ENCODE data around the gene SCMH1.

SCMH1 gene

DNA sequence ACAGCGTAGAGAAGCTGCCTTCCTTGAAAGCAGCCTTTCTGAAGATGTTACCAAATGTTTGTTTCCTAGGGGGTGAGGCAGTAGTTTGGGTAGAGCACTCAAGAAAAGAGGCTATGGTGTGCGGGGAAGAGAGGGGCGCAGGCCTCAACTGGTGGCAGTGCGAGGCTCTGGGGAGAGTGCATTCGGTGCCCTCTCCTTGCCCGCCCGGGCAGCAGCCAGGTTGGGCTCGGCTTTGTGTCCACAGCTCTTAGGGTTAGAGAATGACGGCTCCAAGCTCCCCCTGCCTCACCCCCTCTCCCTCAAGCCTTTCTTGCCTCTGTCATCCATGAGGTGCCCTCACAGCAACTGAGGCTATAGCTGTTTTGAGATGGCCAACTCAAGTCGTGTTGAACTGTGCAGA, 219.7 kb downstream of the SCMH1 start:
- Histone ChIP-seq H3K27me3 (ENCODE audit: control insufficient read depth, low read length) (no peaks in the 10 kb centered on the region), H3K36me3 (ENCODE audit: control insufficient read depth, low read length) (peaks cover 31% of the 10 kb centered on the region), H3K4me2 (ENCODE audit: low read length) (no peak overlapping the region), H3K4me3 (ENCODE audit: low read length) (no peak overlapping the region), H3K79me2 (ENCODE audit: control insufficient read depth, low read length) (no peaks in the 10 kb centered on the region), H3K27ac (ENCODE audit: low read depth, low read length) (no peak overlapping the region), H3K9me2 (replicated peaks; ENCODE audit: control insufficient read depth, low read length) (no peaks in the 10 kb centered on the region), H3K9me3 (ENCODE audit: control insufficient read depth, insufficient read depth, low read length) (no peaks in the 10 kb centered on the region), H3F3A (ENCODE audit: control insufficient read depth, insufficient read depth) (peaks cover 18% of the 10 kb centered on the region), H4K20me1 (ENCODE audit: control insufficient read depth, insufficient read depth, low read depth, low read length) (peaks cover 6% of the 10 kb centered on the region; the same call in 1 of the 2 replicates), H3K4me1 (ENCODE audit: control insufficient read depth, low read length) (peaks cover 8% of the 10 kb centered on the region)
- TF ChIP-seq EZH2phosphoT487 (IDR thresholded peaks at IDR 0.05; ENCODE audit: borderline replicate concordance, low read length) = no peak
- TF ChIP-seq, protein P1, sequence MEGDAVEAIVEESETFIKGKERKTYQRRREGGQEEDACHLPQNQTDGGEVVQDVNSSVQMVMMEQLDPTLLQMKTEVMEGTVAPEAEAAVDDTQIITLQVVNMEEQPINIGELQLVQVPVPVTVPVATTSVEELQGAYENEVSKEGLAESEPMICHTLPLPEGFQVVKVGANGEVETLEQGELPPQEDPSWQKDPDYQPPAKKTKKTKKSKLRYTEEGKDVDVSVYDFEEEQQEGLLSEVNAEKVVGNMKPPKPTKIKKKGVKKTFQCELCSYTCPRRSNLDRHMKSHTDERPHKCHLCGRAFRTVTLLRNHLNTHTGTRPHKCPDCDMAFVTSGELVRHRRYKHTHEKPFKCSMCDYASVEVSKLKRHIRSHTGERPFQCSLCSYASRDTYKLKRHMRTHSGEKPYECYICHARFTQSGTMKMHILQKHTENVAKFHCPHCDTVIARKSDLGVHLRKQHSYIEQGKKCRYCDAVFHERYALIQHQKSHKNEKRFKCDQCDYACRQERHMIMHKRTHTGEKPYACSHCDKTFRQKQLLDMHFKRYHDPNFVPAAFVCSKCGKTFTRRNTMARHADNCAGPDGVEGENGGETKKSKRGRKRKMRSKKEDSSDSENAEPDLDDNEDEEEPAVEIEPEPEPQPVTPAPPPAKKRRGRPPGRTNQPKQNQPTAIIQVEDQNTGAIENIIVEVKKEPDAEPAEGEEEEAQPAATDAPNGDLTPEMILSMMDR (IDR thresholded peaks at IDR 0.05; ENCODE audit: low read depth, low read length, poor library complexity, severe bottlenecking) = no peak

DNA sequence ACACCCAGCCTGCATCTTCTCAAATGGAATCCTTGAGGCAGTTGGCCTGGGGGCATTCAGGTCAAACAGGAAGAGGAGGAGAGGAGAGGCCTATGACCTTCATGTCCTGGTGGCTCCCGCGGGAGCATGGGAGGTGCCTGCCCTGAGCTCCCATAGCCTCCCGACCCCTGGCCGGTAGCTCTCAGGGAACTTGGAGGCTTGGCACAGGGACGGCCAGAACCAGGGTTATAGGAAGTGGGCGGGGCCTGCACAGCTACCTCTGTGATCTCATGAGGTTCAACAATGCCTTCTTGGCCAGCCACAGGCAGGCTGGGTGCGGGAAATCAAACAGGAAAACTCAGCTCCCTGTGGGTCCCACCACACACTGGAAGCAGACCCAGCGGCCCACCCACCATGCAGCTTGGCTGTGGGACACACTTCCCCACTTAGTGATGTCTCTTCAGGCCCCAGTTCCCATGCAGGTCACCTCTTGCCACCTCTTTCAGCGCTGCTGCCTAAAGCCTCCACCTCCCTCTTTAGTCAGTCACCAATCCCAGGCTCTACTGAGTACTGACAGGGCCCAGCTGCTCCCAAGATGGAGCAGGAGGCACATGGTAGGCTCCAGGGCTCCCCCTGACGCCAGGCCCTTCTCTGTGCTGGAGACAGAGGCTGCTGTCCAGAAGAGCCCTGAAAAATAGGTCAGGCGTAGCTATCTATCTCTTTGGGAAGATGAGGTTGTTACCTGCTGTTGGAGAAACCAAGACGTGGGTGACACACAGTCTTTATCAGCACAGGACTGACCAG, 220.4 kb downstream of the SCMH1 start, which contains the start of gene SLFNL1:
SLFNL1 (minus strand) TSS at position 200 of the 783 bp plus-strand sequence. CDS start 1,065 bp downstream, outside the sequence.
- no peaks in the 10 kb centered on the region for H3K9me2 ChIP-seq (replicated peaks; ENCODE audit: control insufficient read depth, low read length)
- no peak within 1 kb of the TSS for H3K4me2 ChIP-seq (ENCODE audit: low read length)
- no peak within 1 kb of the TSS for H3K4me3 ChIP-seq (ENCODE audit: low read length)
- no peaks in the 10 kb centered on the region for H3K79me2 ChIP-seq (ENCODE audit: control insufficient read depth, low read length)
- H3K36me3 ChIP-seq (ENCODE audit: control insufficient read depth, low read length) = peaks cover 31% of the 10 kb centered on the region
- no peak within 1 kb of the TSS for H3K27ac ChIP-seq (ENCODE audit: low read depth, low read length)
- no peak for TF ChIP-seq EZH2phosphoT487 (IDR thresholded peaks at IDR 0.05; ENCODE audit: borderline replicate concordance, low read length)
- TF ChIP-seq, protein P1 (IDR thresholded peaks at IDR 0.05; ENCODE audit: low read depth, low read length, poor library complexity, severe bottlenecking) = no peak
- no peaks in the 10 kb centered on the region for H3K27me3 ChIP-seq (ENCODE audit: control insufficient read depth, low read length)
- peaks cover 18% of the 10 kb centered on the region for H3F3A ChIP-seq (ENCODE audit: control insufficient read depth, insufficient read depth)
- H3K9me3 ChIP-seq (ENCODE audit: control insufficient read depth, insufficient read depth, low read length) = no peaks in the 10 kb centered on the region
- H4K20me1 ChIP-seq (ENCODE audit: control insufficient read depth, insufficient read depth, low read depth, low read length) = peaks cover 6% of the 10 kb centered on the region; the same call in 1 of the 2 replicates
- peaks cover 8% of the 10 kb centered on the region for H3K4me1 ChIP-seq (ENCODE audit: control insufficient read depth, low read length)

DNA sequence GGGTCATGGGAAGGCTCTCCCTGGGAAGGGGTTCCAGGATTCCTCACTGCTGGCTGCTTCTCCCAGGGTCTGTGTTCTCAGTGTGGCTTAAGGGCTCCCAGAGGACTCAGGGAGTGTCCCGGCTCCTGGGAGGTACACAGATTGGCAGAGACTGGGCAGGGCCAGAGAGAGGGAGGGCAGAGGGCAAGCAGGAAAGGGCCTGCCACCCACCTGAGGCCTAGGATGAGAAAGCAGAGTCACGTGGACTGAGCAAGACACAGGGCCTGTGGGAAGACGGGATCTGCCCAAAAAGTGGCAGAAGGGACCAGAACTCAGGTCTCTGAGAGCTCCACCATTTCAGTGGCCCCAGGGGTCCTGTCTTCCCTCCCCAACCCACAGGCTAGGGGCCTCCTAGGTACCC, 221.5 kb downstream of the SCMH1 start:
- TF ChIP-seq, protein P1 (IDR thresholded peaks at IDR 0.05; ENCODE audit: low read depth, low read length, poor library complexity, severe bottlenecking) = no peak
- TF ChIP-seq EZH2phosphoT487 (IDR thresholded peaks at IDR 0.05; ENCODE audit: borderline replicate concordance, low read length) = no peak
- H3K27ac ChIP-seq (ENCODE audit: low read depth, low read length) = no peak overlapping the region
- no peaks in the 10 kb centered on the region for H3K9me2 ChIP-seq (replicated peaks; ENCODE audit: control insufficient read depth, low read length)
- H3K9me3 ChIP-seq (ENCODE audit: control insufficient read depth, insufficient read depth, low read length) = no peaks in the 10 kb centered on the region
- H3K4me3 ChIP-seq (ENCODE audit: low read length) = no peak overlapping the region
- H4K20me1 ChIP-seq (ENCODE audit: control insufficient read depth, insufficient read depth, low read depth, low read length) = peaks cover 6% of the 10 kb centered on the region; the same call in 1 of the 2 replicates
- H3F3A ChIP-seq (ENCODE audit: control insufficient read depth, insufficient read depth) = peaks cover 18% of the 10 kb centered on the region
- no peak overlapping the region for H3K4me2 ChIP-seq (ENCODE audit: low read length)
- H3K4me1 ChIP-seq (ENCODE audit: control insufficient read depth, low read length) = no peaks in the 10 kb centered on the region
- no peaks in the 10 kb centered on the region for H3K27me3 ChIP-seq (ENCODE audit: control insufficient read depth, low read length)
- H3K36me3 ChIP-seq (ENCODE audit: control insufficient read depth, low read length) = peaks cover 31% of the 10 kb centered on the region
- no peaks in the 10 kb centered on the region for H3K79me2 ChIP-seq (ENCODE audit: control insufficient read depth, low read length)
